Activated gamma-delta T cell treated with anti-CD3 and anti-CD28 coated beads, Interleukin-2, amount 50 U/mL, for 16 hours (primary cell): Measurements from ENCODE around the gene KCNG2.

ENCODE experiments used
- DNase-seq: peaks from one replicate; pipeline ENCODE4 v3.0.0-alpha.2; 2020; ENCODE audit warnings: low read depth

The KCNG2 gene

DNA sequence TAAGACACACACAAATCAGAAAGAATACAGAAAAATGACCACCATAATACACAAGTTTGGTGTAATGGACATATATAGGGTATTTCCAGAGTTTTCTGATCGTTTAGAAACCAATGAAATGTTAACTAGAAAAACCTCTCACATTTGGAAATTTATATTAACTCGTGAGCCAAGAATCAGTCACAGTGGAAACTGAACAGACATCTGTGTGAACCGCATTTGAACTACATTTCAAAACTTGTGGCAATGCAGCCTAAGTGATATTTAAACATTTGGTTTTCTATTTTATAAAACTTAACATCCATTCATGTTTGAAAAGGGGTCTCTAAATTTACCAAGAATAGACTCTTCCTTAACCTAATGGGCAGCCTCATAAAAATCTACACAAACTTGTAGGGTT is 29.0 kb upstream of the KCNG2 start:
- DNase-seq: no peak

GRCh38 chr18:79769698-79770500 is 27.8 kb upstream of the KCNG2 start:
- no peak for DNase-seq

GRCh38 chr18:79770501-79770815 is 27.3 kb upstream of the KCNG2 start:
- DNase-seq: no peak

DNA sequence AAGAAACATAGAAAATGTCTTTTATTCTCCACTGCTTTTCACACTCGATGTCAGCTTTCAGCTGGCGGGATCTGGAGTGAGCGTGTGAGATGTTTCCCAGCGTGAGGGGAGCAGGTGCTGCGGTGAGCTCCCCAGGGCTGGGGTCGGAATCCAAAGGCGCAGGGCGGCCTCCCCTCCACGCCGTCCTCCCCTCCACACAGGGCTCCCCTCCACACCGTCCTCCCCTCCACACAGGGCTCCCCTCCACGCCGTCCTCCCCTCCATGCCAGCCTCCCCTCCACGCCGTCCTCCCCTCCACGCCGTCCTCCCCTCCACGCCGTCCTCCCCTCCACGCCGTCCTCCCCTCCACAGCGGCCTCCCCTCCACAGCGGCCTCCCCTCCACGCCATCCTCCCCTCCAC is 26.9 kb upstream of the KCNG2 start:
- no peak for DNase-seq

DNA sequence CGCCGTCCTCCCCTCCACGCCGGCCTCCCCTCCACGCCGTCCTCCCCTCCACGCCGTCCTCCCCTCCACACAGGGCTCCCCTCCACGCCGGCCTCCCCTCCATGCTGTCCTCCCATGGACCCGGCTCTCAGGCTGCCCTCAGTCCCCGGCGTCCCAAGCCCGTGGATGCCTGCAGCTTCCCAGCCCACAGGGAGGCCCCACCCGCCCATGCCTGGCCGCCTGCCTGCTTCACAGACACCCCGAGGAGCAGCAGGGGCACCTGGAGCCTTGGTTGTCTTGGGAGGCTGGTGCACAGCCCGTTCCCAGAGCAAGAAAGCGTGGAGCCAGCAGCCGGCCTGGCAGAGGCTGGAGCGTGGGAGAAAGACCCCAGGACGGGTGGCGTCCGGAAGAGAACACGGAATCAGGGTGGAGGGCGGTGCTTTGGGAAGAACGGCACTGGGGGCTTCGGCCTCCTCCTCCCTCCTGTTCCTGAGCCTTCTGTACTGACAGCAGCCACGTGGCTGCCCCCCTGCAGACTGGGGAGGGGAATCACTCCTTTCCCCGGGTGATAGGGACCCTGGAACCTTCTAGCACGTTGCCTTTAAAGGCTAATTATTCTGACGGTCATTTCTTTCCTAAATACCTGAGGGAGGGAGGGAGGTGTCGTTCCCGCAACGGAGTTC is 26.2 kb upstream of the KCNG2 start:
- no peak for DNase-seq

GRCh38 chr18:79772108-79772864 is 25.5 kb upstream of the KCNG2 start:
- DNase-seq: no peak

DNA sequence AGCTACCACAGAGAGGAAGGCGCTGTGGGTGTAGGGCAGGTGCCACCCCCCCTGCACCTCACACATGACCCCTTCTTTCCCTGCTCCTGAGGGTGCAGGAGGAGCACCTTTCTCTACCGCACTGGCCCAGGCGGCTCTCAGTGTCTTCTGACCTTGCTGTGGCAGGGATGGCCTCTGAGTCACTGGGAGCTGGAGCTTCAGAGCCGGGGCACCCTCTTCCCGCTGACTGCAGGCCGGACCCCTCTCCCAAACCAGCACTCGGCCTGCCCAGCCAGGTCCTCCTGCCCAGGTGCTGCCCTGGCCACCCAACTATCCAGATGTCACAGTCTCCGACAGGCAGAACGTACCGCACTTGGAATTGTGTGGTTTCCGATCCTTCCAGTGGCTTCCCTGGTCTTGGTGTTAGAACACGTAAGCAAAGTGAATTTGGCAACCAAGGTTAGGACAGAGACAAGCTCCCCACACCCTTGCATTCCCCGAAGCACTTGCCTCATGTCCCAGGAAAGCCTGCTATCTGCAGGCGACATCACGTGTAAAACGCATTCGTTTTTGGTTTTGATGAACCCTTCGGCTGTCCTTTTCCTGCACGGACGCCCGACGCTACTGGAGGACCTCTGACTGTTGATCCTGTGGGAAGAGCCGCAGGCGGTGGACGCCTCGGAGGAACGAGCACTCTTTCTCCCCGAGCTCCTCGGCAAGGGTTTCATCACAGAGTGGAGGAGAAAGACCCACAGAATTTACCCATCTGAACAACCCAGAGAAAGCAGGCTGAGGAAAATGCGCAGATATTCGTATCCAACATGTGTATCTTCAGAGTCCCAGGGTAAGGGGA is 24.7 kb upstream of the KCNG2 start:
- no peak for DNase-seq

GRCh38 chr18:79774111-79774510 is 23.6 kb upstream of the KCNG2 start:
- no peak for DNase-seq

- no peak for DNase-seq
These were observed 22.1 kb upstream of the KCNG2 start for GRCh38 chr18:79775441-79776221.

- DNase-seq: no peak
These were observed 21.1 kb upstream of the KCNG2 start for GRCh38 chr18:79776674-79777073.

- DNase-seq: no peak
These were observed 19.4 kb upstream of the KCNG2 start for GRCh38 chr18:79778291-79778791.

- DNase-seq: no peak
These were observed 18.6 kb upstream of the KCNG2 start for GRCh38 chr18:79779021-79779699.

GRCh38 chr18:79779700-79780190 is 18.0 kb upstream of the KCNG2 start:
- no peak for DNase-seq

GRCh38 chr18:79780547-79780946 is 17.2 kb upstream of the KCNG2 start:
- DNase-seq: no peak

DNA sequence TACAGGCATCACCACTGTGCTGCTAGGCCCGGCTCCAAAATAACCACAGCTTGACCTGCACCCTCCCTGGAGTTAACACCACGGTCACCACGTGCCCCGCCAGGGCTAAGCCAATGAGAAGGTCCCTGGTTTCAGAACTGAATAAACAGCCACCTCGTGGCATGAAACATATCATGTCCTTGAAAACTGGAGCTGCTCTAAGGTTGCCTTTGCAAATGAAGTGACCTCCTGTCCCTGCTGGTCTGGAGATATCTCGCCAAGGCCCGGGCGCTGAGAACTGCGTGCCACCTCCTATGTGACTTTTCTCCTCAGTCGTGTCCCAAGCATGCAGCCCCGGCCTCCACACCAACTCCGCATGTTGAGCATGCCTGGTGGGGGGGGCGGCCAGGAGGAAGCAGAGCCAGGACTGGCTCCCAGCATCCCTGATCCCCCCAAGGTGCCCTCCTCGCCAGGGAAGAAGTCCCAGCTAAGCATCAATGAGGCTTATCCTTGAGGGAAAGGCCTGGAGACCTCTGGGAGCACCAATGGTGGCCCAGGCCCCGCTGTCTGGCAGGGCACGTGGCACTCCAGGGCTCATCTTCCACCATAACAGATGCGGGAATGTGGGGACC is 16.3 kb upstream of the KCNG2 start:
- no peak for DNase-seq

GRCh38 chr18:79782566-79783308 is 15.0 kb upstream of the KCNG2 start:
- DNase-seq: no peak

DNA sequence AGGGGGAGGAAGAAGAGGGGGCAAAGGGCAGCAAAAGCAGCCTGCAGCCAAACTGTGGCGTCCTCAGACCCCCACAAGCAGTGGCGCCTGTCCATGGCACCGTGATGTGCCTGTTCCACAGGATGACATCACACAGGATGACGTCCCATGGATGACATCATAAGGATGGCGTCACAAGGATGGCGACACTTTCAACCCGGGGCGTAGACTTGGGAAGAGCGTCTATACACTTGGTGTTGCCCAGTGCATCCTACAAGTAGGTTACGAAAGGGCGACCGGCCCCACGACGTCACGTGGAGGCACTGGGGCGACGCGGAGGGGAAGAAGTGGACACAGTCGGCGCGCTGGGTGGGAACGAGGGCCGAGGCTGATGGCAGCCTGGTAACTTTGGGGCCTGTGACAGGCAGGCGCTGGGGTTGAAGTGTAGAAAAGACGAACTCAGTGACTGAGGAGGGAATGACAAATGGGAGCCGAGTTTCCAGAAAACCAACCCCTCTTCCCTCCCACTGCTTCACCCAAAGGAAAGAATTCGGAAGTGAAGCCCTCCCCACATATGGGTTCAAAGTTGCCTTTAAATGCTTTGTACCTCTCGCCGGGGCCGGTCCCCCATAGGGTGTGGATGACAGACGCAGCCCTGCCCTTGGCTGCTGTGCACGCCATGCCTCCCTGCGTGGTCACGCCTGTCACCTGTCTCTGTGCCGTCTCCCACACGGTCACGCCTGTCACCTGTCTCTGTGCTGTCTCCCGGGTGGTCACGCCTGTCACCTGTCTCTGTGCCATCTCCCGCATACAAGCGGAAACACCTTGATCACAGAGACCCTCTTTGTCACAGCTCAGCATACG is 13.4 kb upstream of the KCNG2 start:
- DNase-seq: no peak
